IPS-11a (cell line): Measurements from ENCODE around the gene PABPN1L.
"Not testable (repeated sequence)": the region's sequence is repeated elsewhere in the genome, so short reads cannot be mapped to it uniquely, and the experiment has no call there.

Experiments
- H3K4me3 ChIP-seq: one replicate; pipeline ENCODE4 v1.5.1; 2013; ENCODE audit warnings: low read depth, low read length, control low read depth

The PABPN1L gene

DNA sequence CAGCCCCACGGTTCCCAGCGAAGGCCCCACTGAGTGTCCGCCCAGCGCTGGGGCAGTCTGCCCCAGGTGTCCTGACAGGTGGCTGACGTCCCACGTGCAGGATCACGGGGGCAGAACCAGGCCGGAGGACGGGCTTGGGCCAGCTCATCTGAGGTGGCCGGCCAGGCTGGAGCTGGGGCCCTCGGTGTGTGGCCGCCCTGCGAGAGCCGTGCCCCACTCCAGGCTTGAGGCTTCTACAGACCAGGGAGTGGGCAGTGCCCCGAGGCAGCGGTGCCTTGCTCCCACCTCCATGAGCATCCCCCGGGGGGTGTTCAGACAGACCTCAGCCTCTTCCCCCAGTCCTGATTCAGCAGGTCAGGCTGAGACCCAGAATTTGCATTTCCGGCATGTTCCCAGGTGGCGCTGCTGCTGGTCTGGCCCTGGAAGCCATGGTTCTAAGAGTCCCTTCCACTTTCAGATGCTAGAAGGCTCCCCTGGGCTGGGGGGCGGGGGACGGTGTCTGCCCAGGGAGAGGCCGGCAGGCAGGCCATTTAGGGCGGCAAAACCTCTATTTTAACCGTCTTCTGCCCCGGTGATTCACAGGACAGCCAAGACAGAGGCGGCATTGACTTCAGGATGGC lies 35.4 kb upstream of the PABPN1L start:
- H3K4me3 ChIP-seq = no peak overlapping the region

DNA sequence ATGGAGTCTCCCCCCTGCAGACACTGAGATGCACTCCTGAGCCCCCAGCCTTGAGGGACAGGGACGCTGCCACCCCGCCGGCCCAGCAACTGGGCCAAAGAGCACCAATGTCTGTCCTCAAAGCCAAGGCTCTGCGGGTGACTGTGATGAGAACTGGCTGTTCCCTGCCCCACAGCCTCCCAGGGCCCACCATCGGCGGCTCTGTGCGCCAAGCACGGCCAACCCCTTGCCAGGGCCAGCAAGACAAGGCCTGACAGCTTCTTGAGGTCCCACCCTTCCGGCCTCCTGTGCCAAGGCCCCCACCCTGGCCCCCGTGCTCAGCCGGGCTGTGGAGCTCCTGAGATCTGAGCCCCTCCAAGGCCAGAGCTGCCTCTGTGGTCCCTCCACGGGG lies 34.2 kb upstream of the PABPN1L start:
- H3K4me3 ChIP-seq = no peak overlapping the region

DNA sequence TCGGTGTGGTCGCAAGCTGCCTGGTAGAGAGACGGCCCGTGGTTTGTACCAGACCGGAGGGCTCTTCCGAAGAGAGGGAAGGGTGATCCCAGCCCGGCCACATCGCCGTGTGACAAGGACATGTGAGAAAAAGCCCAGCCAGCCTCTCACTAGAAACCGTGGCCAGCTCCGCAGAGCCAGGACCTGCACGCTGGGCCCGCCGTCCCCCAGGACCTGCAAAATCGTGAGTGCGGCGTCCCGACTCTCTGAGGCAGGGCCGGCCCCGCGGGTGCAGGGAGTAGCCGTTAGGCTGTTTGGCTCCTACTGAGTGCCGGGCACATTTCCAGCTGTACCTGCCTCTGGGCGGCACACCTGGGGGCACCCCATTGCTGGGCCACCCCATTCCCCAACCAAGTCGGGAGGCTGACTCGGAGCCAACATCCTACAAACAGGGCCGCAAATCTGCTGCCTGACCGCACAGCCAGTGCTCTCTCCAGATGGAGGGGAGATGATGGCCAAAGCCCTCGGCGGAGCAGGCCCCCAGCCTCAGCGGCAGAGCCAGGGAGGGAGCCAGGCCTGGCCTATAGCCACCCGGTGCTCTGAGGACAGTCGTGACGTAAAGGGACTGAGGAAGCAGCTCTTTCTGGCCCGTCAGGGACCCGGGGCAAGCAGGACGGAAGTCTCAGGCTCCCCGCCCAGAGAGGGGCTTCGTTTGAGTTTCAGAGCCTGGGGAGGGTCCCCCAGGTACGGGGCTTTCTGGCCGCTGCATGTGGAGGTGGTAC lies 33.6 kb upstream of the PABPN1L start:
- H3K4me3 ChIP-seq = no peak overlapping the region

DNA sequence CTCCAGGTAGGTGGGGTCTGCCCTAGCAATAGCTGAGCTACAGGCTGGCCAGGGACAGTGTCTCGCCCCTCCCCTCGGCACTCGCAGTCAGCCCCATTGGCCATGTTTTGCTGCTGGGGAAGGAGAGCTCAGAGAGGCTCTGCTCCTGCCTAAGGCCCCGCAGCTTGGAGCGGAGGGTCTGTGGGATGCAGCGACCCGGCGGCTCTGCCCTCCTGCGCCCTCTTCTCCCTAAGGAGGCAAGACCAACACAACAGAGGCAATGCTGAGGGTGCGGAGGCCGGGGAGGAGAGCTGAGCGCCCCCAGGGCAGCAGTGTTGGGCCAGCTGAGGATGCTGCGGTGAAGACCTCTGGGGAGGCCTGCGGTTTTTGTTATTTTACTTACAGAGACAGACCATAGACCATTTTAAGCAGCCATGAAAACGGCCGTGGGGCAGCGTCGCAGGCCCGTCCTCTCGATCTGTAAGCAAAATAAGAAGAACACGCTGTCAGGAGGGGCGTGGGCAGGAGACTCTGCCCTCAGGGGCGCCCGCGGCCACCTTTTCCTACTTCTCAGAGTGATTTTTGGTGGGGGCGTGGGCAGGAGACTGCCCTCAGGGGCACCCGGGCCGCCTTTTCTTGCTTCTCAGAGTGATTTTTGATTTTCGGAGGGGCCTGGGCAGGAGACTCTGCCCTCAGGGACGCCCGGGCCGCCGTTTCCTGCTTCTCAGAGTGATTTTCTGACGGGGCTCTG lies 31.4 kb upstream of the PABPN1L start:
- no peak overlapping the region for H3K4me3 ChIP-seq

DNA sequence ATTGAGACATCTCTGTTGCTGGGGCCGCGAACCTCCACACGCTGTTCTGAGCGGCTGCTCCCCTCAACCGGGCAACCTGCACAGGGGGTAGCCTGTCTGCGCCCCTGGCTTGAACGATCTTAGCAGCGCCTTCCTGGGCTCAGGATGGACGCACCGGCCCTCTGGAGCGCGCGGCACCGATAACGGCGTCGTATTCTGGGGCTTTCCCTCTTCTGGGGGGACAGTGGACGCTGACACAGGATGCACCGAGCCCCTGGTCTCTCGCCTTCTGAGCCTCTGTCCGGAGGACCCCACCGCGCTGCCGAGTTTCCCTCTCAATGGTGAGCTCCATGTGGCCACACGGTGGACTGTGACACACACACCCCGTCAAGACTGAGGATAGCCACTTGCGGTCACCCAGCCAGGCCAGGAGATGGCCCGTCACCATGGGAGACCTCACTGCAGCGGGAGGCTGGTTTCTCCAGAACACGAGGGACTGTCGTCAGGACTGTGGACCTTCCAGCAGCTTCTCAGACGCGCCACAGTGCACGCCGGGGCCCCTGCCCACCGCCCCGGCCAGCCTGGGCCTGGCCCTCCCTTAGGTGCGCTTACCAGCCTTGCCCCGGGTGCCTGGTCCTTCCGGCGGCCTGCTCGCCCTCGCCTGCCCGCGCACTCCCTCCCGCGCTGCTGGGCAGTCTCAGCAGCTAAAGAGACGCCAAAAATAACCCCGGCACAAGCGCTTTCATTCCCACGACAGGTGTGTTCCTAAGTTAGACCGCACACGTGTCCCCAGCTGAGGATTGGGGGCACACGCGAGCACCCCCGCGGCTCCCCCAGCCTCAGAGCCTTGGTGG lies 30.0 kb upstream of the PABPN1L start:
- no peak overlapping the region for H3K4me3 ChIP-seq

DNA sequence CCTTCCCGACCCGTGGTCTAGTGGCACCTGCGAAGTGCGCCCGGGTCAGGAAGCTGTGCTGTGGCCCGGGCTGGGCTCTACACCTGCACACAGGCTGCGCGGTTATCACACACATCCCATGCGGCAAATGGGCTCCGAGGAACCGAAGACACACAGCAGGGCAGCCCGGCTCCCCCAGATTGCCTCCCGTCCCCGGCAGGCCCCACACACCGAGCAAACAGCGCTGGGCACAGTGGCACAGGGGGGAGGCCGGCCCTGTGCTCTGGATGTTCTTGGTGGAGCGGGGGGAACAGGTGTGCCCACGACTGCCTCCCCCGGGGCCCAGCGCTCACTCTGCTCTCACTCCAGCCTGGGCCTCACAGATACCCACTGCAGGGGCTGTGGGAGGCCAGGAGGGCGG lies 28.9 kb upstream of the PABPN1L start:
- no peak overlapping the region for H3K4me3 ChIP-seq

DNA sequence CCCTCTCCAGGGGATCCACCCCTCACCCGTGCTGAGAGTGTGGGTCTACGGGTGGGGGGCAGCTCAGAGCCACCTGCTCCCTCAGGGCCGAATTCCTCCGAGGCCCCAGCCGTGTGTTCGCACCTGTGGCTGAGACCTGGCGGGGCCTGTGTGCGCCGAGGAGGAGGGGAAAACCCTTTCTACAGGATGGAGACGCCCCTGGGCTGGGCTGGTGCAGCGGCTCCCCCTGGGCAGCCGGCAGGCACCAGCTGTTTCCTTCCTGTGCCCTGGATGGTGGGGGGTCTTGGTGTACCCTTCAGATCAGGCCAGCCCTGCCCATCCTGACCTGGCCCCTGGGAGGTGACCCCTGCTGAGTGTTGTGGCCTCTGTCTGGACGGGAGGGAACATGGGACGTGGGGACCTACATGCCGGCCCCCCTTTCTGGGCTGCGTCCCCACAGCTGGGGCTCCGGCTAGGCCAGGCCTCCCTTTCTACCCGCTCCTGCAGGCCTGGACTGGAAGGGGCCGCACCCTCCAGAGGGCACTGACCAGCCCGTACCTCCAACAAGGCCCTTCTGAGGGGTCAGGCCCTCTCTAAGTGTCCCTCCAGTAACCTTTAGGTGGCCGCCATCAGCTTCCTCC lies 28.3 kb upstream of the PABPN1L start:
- no peak overlapping the region for H3K4me3 ChIP-seq

DNA sequence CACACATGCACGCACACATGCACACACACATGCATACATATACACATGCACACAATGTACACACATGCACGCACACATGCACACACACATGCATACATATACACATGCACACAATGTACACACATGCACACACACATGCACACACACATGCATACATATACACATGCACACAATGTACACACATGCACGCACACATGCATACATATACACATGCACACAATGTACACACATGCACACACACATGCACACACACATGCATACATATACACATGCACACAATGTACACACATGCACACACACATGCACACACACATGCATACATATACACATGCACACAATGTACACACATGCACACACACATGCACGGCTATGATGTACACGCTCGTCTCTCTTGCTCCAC lies 27.8 kb upstream of the PABPN1L start:
- not testable (repeated sequence) for H3K4me3 ChIP-seq

DNA sequence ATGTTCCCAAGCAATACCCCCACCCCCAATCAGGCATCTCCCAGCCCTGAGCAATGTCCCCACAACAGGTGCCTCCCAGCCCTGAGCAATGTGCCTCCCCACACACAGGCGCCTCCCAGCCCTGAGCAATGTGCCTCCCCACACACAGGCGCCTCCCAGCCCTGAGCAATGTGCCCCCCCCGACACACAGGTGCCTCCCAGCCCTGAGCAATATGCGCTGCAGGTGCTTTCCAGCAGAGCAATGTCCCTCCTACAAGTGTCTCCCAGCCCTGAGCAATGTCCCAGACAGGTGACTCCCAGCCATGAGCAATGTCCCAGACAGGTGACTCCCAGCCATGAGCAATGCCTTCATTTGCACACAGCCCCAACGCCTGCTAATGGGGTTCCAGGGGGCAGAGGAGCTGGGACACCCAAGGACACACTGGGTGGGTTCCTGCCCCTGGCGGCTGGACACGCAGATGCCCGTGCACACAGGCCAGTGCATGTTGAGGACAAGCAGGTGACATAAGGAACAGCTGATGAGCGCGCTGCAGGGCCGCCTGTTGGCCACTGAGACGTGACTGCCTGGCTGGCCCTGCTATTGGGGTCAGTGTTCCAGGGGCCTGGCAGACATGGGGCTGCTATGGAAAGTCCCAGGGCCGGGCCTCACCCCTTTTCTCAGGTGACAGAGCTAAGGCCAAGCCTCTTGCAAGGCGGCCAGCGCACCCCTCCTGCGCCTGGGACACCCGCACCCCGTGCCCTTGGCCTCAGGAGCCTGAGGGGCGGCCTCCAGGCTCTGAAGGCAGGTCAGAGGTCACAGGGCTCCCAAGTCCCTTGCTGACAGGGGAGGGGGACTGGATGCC lies 26.9 kb upstream of the PABPN1L start:
- no peak overlapping the region for H3K4me3 ChIP-seq

DNA sequence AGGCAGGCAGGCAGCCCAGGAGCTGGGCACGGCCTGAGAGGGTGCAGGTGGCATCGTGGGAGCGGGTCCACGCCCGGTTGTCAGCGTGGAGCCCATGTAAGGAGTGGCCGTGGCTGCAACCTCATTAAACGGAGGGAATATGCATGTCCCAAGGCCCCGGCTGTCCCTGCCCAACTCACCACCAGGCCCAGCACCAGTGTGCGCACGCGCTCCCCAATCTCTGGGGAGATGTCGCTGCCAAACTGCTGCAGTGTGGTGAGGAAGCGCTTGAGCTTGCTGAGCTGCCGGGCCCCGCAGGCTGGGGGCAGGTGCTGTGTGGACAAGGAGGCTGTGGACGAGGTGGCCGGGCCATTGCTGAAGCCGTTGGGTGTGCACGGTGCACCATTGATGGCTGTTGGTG lies 25.6 kb upstream of the PABPN1L start:
- no peak overlapping the region for H3K4me3 ChIP-seq

DNA sequence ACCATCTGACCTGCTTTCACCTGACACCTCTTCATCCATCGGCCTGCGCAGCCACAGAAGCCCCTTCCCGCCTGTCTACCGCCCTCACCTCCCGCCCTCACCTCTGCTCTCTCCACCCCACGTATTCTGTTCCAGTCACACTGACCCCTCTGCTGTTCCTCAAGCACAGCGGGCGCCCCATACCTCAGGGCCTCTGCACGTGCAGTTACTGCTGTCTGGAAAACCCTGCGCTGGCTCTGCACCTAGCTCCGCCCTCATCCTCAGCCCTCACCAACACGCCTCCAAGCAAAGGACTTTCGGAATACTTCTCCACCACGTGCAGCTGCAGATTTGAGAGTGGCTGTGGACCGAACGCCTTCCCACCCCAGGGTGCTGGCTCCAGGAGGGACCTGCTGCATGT lies 24.6 kb upstream of the PABPN1L start:
- H3K4me3 ChIP-seq = no peak overlapping the region

DNA sequence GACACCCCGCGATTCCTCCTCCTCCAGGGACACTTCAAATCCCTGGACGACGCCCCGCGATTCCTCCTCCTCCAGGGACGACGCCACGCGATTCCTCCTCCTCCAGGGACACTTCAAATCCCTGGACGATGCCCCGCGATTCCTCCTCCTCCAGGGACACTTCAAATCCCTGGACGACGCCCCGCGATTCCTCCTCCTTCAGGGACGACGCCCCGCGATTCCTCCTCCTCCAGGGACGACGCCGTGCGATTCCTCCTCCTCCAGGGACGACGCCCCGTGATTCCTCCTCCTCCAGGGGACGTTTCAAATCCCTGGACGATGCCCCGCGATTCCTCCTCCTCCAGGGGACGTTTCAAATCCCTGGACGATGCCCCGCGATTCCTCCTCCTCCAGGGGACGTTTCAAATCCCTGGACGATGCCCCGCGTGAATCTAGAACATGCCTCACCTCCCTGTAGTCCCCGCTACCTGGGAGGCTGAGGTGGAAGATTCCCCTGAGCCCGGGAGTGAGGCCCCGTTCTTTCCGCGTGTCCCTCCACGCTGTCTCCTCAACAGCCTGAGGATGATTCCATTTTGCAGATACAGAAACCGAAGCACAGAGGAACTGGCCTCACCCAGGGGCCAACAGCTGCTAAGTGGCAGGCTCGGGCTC lies 23.4 kb upstream of the PABPN1L start:
- not testable (repeated sequence) for H3K4me3 ChIP-seq

DNA sequence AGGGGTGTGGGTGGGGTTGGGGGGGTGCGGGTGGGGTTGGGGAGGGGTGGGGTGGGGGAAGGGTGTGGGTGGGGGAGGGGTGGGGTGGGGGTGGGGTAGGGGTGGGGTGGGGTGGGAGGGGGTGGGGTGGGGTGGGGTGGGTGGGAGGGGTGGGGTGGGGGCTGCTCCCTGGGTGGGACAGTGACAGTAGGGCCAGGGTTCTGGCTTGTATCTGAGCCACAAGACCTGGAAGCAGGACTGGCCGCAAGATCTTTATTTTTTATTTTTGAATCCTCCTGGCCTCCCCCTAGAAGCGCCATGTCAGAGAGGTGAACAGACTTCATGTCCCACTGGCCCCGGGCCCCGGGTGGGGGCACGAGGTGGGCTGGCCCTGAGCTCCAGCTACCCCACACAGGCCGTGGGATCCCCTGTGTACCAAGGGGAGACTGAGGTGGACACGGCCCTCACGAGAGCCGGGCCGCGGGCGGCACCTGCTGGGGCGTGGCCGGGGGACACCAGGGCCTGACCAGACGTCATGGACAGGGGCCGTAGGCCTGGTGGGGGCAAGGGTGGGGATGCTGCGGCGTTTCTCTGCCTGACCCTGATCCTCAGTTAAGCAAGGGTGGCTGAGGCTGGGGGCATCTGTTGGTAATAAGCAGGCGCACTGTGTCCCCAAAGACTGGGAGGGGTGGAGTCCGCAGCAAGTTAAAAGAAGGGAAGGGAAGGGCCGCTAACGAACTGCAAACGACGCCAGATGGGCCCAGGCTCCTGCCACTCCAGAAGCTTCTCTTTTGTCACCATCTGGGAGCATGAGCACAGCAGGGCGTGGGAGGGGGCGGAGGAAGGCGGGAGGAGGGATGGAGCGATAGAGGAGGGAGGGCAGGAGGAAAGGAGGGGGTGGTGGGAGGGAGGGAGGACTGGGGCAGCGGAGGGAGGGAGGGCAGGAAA lies 22.3 kb upstream of the PABPN1L start:
- no peak overlapping the region for H3K4me3 ChIP-seq

DNA sequence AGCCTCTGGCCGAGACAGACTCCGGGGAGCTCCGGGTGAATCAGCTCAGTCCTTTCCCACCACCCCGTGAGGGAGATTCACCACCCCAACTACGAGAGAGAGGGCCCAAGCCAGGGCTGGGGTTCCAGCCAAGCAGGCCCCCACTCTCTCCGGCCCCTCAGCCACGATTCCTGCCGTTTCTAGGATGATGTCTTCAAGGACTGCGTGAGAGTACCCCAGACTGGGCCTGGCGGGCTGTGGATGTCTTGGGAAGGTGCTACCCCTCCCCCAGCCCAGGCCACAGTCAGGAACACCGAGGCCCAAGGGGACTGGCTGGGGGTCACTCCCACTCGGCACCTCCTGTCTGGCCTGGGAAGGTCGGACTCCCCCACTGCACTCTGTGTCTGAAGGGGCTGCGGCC lies 21.6 kb upstream of the PABPN1L start:
- H3K4me3 ChIP-seq = no peak overlapping the region

DNA sequence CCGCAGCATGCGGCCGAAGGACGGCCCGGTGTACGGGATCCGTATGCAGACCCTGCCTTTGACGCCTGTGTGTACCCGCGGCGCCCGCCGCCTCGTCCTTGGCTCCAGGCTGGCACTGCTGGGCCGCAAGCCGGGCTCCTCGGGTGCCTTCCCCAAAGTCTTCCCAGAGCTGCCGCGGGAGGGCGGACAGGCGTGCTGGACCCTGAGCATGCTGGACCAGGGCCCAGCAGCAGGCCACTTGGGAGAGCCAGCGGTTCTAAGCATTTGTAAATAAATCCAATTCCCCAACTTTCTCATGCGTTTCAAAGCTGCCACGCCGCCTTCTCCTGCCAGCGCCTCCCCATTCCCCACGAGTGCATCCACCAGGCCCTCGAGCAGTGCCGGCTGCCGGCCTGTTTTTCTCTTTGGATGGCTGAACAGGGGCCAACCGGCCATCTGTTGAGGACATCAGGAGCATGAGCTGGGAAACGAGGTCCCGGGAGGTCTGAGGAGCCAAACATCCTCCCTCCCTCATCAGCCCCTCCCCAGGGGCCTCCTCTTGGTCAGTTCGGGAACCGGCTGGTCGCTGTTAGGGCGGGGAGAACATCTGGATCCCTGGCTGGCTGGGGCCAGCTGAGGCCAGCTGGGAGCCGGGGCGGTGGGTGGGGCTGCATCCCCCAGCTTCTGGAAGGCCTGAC lies 20.5 kb upstream of the PABPN1L start:
- H3K4me3 ChIP-seq = no peak overlapping the region

DNA sequence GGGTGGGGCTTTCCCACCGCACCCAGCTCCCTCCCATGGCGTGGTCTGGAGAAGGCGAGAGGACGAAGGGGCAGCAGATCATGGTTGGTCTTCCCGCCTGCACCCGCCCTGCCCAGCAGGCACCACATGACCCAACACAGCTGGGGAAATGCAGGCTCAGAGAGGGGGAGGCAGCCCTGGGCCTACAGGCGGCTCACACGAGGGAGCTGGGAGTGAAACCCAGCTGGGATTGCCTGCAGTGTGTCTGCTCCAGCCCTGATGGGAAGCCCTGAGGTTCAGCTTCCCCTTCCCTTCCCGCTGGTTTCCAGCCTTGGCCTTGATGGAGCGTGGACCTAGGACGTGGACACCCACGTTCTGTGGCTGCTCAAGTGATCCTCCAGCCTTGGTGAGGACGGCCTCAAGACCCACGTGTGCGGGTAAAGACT lies 20.0 kb upstream of the PABPN1L start:
- no peak overlapping the region for H3K4me3 ChIP-seq

DNA sequence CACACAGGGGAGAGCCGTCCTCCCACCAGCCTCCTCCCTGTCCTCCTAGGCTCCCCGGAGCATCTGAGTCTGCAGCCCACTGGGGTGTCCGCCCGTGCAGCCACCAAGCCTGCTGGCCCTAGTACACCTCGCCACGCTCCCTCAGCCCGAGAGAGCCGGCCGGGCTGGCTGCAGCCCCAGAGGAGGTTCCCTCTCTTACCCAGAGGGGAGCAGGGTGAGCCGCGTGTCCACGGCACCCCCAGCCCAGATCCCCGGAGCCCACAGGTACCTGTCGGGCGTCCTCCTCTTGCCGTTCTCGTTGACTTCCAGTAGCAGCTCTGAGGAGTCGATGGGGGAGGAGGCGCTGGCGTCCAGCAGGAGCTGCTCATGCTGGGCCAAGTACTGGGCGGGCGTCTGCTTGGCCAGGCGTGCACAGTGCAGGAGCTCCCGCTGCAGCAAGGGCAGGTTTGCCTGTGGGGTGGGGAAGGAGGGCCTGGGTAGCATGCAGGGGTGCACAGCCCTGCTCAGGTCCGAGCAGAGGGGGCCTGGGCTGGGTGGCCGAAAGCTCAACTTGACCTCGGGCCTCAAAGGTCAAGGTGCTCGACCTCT lies 19.3 kb upstream of the PABPN1L start:
- H3K4me3 ChIP-seq = no peak overlapping the region
